Stimulated activated CD8-positive, alpha-beta memory T cell treated with anti-CD3 and anti-CD28 coated beads, Interleukin-12 subunit alpha, Interleukin-12 subunit beta, amount 100 ng/mL, for 1 hour (primary cell): ENCODE measurements around the gene ARHGEF17.

Experiments used
- DNase-seq: peaks from one replicate; pipeline ENCODE4 v3.0.0-alpha.2; 2020; ENCODE audit warnings: low read depth

The ARHGEF17 gene

DNA sequence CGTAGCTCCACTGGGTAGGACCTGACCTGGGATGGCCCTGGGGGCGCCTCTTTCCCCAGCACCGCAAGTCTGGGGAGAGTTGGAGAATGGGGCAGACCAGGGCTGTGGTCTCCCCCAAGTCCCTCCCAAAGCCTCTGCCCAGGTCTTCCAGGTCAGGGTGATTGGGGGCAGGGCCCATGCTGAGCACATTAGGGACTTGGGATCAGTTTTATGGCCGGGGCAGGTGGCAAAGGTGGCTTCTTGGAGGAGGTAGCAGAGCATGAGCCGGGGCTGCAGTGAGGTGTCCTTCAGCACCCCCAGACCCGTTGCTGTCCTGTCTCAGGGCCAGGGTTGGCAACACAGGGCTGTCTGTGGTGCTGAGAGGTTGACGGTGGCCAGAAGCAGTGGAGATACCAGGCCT lies 74.1 kb downstream of the ARHGEF17 start:
- DNase-seq: no peak

GRCh38 chr11:73382747-73383146 lies 74.7 kb downstream of the ARHGEF17 start:
- no peak for DNase-seq

GRCh38 chr11:73383249-73384124 lies 75.4 kb downstream of the ARHGEF17 start:
- DNase-seq: no peak

- no peak for DNase-seq
These were observed 76.0 kb downstream of the ARHGEF17 start for GRCh38 chr11:73384125-73384441.

- DNase-seq: no peak
These were observed 76.4 kb downstream of the ARHGEF17 start for GRCh38 chr11:73384531-73384871.

GRCh38 chr11:73384872-73385689 lies 77.0 kb downstream of the ARHGEF17 start:
- no peak for DNase-seq

- DNase-seq: no peak
These were observed 77.9 kb downstream of the ARHGEF17 start for GRCh38 chr11:73386016-73386415.

DNA sequence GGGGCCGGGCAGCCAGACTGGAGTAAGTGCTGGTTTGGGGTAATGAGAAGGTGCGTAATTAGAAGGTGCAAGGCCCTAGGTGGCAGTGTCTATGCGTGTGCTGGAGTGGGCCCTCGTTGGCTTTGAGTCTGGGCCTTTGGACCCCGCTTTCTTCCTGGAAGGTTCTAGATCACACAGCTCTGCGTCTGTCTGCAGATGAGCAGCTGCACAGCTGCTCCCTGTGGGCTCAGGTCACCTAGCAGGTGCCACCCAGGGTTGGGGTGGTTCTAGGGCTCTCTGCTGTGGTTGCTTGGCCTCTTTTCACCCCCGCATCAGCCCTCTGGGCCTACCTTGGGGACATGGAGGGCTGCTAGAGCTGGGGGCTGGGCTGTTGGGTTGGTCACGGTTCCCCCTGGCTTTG lies 78.5 kb downstream of the ARHGEF17 start:
- DNase-seq: no peak

GRCh38 chr11:73387594-73388264 lies 79.7 kb downstream of the ARHGEF17 start:
- no peak for DNase-seq

GRCh38 chr11:73388265-73389133 lies 80.4 kb downstream of the ARHGEF17 start:
- no peak for DNase-seq

- no peak for DNase-seq
These were observed 81.1 kb downstream of the ARHGEF17 start for GRCh38 chr11:73389134-73389525.

- no peak for DNase-seq
These were observed 81.8 kb downstream of the ARHGEF17 start for GRCh38 chr11:73389916-73390315.

- DNase-seq: no peak
These were observed 82.8 kb downstream of the ARHGEF17 start for GRCh38 chr11:73390601-73391565.

DNA sequence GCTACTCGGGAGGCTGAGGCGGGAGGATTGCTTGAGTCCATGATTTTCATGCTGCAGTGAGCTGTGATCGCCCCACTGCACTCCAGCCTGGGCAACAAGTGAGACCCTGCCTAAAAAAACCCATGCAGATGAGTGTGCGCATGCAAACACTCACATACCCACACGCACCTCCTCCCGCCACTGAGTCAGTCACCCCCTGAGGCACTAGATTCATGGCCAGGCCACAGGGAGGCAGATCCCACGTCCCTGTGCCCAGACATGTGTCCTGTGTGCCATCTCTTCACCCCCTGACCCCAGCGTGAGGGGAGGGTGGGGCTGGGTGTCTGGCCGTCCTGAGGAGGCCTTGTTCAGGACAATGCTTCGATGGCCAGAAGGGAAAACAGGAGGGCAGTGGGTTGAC lies 83.6 kb downstream of the ARHGEF17 start:
- DNase-seq: no peak

DNA sequence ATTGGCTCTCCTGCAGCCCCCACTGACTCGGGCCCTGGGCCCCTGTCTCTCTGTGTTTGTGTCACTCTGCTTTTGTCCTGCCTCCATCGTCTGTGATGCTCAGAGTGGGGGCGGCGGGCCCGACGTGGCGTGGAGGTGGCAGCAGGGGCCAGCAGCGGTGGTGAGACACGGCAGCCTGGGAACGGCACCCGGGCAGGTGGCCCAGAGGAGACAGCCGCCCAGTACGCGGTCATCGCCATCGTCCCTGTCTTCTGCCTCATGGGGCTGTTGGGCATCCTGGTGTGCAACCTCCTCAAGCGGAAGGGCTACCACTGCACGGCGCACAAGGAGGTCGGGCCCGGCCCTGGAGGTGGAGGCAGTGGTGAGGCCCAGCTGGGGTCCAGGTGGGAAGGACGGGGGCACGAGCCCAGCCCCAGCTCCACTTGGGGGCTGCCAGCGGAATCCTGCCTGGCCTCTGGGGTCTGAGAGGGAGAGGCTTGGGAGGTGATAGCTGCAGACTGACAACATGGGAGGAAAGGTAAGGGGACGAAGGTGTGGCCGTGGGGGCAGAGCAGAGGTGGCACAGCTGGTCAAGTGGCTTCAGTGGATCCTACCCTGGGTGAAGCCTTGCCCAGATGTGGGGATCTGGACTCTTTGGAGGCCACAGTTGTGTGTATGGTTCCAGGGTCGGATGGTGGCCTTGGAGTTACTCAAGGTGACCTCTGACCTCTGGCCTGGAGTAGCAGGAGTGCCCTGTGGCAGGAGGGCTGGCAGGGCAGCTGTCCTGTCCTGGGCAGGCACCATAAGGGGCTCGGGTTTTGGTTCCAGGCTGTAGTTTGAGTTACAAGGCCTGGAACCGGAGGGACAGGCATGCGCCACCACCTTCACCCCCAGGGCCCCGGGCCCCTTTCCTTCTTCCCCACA lies 84.3 kb downstream of the ARHGEF17 start:
- DNase-seq: no peak

DNA sequence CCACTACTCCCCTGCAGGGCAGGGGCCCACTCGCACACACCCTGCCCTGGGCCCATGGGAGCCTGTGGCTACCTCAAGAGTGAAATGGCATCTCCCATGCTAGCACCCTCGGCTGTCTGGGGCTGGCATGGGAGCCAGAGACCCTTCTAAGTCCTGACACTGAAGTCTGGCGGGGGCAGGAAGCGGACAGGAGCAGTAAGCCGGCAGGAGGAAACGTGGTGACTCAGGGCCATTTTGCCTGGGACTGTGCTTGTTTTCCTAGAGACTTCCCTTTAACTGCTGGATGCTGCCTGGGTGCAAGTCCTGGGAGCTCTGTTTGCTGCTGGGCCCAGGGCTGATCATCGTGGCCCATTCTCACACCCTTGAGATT lies 84.9 kb downstream of the ARHGEF17 start:
- no peak for DNase-seq

- DNase-seq: peak; percentile 43
These were observed 85.7 kb downstream of the ARHGEF17 start for GRCh38 chr11:73393479-73394415.
